ENCODE results near the gene PIGQ.

The PIGQ gene

DNA sequence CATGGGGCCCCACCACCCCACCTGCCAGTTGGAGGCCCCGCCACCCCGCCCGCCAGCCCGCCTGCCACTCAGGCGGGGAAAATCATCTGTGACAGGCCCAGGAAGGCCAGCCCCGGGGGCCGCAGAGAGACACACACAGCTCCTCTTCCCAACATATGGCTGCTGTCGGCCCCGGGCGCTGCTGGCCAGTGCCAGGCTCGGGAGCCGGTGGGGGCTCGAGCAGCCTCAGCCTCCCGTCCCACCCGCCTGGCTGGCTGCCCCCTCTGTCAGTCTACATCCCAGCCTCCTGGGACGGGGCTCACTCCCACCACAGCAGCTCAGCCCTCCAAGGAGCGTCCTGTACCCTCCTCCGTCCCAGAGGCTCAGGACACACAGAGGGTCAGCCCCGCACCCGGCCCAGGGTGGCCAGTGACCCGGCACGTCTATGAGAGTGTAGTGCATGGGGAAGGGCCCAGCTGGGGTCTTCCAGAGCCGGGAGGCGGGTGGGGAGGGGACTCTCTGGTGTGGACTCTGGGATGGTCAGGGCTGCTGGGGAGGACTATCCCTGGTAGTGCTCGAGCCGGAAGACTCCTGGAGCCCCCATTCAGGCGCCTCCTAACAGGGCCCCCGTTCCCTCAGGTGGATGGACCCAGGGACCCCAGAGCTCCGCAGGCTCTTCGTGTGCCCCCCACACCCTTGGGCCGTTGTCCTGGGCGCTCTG is 13.1 kb upstream of the PIGQ start:
- no peak for DNase-seq

DNA sequence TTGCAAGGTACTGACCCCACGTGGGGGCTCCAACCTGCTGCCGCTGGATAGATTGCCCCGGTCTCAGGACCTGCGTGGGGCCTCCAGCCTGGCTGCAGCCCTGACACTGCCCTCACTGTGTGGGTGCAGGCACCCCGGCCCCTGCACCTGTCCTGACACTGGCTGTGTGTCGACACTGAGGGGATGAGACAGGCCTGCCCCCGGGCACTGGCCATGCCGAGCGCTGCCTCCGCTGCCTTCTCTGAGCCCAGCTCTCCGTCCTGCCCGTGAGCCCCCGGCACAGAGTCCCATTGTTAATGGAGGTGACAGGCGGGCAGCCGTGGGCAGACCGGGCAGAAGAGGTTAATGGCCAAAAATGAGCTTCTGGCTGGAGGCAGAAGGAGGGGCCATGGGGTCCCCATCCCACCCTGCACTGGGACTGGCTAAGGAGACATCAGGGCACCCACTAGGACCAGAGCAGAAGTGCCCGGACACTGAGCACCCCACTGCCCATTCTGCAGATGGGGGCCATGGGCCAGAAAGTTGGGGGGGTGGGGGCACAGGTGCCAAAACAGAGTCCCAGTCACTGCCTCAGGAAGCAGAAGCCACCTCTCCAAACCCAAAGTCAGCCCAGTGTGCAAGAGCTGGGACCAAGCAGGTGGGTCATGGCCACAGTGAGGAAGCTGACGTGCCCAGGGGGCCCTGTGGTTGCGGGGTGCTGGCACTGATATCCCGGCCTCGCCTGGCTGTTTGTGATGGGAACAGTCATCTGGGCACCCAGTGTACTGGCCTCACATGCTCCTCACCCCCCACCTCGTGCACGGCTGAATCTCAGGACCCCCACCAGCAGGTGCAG is 12.1 kb upstream of the PIGQ start:
- DNase-seq = no peak

DNA sequence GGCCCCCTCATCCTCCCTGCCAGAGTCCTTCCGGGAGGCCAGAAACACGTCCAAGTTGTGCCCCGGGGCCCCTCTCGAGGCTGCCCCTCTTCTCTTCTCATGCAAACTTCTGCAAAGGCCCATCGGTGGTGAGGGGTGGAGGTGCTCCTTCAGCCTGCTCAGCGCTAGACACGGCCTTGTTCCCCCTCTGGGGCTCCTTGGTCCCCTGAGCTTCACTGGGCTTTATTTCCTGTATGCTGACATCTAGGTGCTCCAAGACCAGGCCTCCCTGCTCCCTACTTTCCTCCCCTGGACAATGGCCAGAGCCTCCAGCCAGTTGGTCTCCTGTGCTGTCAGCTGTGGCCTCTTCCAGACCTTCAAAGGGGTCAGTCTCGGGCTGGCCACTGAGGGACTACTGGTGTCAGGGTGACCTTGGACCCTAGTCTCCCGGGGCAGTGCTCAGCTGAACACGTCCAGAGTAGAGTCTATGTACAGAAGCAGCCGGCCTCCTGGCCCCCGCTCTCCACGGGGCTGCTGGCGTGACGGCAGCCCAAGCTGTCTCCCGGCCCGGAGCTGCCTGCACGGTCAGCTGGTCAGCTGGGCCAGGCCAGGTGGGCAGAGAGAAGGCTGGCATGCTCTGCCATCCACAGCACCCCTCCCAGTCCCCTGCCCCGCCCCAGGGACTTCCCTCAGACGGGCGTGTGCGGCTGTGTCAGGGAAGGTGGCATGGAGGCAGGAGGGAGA is 11.3 kb upstream of the PIGQ start:
- DNase-seq = no peak

DNA sequence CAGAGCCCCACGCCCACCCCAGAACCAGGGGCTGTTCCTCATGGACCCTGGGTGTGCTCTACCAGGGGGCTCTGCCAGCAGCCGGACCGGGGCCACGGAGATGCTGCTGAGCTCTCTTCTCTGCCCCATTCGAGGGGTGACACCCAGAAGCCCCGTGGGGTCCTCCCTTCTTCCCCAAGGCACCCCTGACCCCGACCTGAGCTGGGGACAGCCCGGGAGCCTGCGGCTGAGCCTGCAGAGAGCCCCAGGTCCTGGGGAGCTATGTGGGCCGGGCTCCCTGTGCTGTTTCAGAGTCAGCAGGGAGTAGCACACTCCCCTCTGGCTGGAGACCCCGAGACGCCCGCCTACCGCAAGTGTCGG is 10.8 kb upstream of the PIGQ start:
- DNase-seq = no peak

DNA sequence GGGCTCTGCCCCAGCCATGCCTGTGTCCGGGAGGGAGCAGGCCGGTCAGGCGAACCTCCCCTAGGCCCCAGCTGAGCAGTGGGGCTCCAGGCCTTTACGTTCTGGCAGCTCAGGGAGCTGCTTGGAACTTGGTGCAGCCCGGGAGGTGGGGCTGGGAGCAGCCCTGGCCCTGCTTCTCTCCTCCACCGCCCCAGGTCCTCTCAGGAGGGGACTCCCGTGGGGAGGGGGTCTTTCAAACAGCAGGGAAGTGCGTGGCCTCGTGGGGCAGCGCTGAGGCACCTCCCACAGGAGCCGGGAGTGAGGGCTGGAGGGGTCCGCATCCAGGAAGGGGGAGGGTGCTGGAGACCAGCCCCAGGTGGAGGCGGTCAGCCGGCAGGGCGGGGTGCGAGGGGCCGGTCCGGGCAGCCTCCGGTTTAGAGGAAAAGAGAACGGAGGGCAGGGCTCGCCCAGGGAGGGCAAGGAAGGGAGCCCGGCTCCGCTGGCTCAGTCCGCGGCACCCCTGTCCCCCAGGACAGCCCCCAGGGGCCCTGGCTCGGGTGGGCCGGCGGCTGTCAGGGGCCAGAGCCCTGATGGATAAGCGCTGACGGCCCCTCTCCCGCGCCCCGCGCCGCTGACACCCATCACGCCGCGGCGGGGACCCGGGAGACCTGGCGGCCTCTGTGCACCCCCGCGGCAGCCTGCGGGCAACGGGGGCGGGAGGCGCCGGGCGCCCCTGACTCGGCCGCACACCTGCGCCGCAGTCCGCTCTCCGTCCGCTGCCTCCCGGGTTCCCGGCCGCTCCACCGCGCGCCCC is 10.2 kb upstream of the PIGQ start:
- DNase-seq = no peak

DNA sequence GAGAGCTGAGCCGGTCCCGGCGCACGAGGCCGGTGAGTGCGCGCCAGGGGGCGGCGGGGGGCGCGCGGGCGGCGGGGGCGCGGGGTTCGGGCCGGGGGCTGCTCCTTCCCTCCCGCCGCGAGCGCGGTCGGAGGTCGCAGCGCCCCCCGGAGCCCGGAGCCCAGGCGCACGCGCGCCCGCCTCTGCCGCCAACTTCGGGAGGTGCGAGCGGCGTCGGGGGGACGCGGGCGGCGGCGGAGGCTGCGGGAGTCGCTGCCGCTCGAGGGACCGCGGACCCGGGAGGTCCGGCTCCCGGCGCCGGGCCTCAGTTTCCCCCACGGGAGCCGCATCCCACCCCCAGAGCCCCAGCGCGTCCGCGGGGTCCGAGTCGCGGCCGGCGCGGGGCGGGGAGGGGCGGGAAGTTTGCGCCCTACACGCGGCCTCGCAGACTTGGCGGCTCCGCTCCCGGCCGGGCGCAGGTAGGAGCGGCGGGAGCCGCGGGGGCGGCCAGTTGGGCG is 9.5 kb upstream of the PIGQ start, which contains the start of gene PRR35:
Gene PRR35, plus strand, starts transcription at position 191 of the 497 bp plus-strand sequence. CDS start 2,901 bp downstream, outside the sequence.
- no peak for DNase-seq

DNA sequence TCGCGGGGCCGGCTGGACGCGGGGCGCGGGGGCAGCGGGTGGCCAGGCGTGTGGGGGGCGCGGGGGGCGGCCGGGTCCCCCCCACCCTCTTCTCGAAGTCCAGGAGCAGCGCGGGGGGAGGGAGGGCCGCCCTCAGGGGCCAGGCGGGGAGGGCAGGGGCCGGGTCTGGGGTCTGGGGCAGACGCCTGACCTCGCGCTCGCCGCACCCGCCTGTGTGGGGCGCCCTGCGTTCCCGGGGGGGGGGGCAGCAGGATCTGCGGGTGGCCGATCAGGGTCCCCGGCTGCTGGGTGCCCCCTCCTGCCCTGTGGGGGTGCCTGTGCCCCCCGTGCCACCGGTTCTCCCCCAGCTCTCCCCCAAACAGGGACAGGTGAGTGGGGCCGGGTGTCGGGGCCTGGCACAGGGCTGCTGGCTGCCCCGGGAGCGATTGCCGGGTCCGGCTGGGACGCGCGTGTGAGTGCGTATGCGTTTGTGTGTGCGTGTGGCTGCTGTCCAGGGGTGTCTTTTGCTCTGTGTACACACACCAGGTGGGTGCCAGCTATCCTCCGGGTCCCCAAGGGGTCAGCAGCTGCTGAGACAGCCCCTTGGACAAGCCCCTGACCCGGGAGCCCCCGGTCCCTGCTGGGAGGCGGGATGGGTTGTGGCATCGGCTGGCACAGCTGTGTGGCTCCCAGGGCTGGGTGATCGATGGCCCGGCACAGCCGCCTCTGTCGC is 8.9 kb upstream of the PIGQ start:
- DNase-seq = no peak

DNA sequence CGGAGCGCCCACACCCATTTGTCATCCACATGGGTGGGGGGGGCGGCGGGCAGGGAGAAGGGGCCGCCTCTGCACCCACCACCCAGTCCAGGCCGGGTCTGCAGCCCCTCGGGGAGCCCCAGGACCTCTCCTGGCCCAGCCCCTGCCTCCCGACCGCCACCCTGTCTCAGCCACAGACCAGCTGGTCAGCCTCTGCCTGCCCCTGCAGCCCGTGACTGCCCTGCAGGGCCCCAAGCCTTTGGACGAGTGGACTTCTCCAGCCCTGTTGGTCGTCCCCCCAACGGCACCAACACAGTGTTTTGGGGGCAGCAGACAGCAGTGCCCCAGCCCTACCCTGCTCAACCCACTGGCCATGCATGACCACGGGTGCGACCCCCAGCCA is 8.4 kb upstream of the PIGQ start:
- DNase-seq = no peak

DNA sequence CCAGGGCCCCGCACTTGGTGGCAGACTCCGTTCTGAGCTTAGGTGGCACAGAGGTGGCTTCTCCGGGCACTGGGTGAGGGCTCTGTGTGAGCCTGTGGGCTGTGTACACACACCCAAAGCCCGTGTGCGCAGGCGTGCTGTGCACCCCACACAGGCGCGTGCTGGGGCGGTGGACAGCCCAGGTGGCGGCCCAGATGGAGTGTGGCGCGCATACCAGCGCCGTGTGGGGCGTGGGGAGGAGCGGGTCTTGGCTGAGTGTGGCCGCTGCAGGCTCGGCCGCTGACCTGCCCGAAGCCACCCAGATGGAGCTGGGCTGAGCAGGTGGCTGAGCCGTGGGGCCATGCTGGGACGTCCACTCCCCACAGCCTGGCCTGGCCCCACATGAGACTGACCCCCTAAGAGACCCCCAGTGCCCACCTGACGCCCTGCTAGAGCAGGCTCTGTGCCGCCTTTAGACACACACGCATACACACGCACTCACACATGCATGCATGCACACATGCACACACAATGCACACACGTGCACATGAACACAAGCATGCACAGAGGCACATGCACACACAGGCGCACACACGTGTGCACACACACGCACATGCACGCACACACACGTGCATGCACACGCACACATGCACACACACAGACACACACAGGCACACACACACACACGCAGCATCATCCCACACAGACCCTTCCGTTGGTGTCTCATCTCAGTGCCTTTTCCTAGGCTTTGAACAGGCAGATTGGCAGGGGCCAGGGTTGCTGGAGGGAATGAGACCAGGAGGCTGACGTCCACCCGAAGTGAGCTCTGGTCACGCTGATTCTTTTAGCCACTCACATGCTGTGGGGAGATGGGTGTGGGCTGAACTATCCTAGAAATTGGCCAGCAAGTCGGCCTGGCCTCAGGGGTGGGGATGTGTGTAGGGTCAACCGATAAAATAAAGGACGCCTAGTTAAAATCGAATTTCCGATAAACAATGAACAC is 7.5 kb upstream of the PIGQ start:
- no peak for DNase-seq

DNA sequence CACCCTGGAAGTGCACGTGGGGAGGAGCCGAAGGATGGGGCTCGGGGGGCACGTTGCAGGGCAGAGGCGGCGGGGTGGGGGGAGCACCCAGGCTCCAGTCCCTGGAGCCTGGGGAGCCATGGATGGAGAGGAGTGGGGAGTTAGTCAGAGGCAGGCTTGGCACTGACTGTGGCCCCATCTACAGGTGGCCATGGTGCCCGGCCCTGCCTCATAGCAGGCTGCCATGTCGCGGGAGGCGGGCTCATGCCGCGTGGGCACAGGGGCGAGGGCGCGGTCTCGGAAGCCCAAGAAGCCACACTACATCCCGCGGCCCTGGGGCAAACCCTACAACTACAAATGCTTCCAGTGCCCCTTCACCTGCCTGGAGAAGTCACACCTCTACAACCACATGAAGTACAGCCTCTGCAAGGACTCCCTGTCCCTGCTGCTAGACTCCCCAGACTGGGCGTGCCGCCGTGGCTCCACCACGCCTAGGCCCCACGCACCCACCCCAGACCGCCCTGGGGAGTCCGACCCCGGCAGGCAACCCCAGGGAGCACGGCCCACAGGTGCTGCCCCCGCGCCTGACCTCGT is 6.6 kb upstream of the PIGQ start:
- no peak for DNase-seq

DNA sequence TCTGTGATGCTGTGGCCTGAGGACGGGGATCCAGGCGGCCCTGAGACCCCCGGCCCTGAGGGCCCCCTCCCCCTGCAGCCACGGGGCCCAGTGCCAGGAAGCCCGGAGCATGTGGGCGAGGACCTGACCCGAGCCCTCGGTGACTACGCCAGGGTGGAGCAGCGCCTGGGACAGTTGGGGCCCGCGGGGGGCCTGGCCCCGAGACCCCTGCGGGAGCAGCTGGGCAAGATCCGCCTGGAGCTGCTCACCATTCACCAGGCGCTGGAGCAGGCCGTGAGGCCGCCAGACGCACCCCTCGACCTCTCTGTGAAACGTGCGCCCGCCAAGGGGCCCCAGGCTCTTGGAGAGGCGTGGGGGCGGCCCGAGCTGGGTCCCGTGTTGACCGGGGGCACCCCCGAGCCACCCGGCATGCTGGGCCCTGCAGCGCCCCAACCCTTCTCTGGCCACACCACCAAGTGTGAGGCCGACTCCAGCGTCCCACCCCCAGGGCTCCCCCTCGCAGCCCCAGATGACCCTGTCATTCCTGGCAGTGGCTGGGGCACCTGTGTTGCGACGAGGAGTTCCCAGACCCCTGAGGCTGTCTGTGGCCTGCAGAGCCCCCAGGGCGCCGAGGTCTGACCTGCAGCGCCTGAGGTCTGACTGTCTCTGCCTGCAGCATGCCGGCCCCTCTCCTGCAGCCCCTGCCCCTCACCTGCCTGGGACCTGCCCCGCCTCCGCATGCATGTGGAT is 4.9 kb upstream of the PIGQ start:
- no peak for DNase-seq

DNA sequence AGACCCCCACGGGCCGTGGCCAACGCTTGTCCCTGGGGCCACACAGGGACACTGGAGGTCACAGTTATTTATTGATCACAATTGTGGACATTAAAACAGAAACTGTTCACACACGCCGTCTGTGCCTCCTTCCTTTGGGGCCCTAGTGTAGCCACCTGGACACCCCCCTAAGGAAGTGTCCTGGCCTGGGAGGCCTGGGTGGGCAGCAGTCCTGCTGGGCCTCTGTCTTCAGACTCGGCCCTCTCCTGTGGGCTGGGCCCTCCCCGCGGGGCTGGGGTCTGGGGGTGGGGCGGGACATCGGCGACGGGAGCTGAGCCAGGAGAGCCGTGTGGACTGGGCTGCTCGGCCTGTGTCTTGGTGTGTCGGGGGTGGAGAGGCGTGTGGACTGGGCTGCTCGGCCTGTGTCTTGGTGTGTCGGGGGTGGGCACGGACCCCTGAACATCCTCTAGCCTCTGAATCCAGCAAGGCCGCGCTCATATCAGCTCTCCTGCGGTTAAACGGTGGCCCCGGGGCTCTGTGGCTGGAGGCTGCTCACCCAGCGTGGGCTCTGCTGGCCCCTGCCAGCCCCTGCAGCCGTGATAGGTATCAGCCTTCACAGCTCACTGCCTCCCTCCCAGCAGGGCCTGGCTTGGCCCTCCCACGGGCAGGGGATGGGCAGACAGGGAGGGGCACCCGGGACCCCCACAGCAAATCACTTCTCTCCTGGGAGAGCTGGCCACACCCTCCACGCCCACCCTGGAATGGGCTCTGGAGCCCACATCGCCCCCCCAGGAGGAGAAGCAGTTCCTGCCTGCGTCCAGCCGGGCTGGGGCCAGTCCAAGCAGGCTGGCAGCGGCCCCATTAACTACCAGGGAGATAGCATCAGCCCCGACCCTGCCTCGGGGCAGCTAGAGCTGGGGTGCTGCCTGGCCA is 4.1 kb upstream of the PIGQ start:
- DNase-seq = no peak

DNA sequence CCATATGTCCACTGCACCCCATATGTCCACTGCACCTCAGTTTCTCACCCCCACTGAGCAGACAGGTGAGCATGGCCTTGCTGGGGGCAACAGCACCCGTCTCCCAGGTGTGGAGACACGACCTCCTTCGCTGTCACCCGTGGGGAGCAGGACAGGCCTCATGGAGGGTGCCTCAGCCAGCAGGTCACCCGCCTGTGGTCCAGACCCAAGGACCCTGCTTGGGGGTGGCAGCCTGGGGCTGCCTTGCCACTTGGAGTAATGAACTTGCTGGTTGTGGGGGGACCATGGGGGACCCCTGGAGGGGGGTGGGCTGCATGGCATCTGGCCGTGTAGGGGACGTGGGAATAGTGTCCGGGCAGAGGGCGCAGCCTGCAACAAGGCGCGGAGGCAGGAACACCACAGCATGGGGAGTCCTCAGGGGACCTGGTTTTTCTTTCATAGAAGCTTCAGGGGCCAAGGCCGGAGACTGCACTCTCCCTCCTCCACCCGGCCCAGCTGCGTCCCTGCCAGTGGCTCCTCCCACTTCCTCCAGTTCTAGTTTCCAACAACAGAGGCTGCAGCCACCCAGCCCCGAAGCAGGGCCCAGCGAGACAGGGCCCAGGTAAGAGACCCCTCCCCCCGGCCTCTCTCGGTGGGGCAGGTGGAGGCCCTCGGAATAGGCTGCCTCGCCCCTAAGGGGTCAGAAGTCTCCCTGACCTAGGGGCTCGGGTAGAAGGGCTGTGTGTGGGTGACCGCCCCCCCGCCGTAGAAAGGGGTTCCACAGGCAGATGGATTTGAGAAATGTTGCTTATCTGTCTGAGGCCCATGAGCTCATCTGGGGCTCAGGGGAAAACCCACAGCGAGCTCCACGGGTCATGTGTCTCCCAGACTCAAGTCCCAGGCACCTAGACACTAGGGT is 3.0 kb upstream of the PIGQ start, which contains the start of gene NHLRC4:
Gene NHLRC4, plus strand, starts transcription at position 531 of the 898 bp plus-strand sequence. CDS start 1,043 bp downstream, outside the sequence.
- DNase-seq = peak; percentile 59

DNA sequence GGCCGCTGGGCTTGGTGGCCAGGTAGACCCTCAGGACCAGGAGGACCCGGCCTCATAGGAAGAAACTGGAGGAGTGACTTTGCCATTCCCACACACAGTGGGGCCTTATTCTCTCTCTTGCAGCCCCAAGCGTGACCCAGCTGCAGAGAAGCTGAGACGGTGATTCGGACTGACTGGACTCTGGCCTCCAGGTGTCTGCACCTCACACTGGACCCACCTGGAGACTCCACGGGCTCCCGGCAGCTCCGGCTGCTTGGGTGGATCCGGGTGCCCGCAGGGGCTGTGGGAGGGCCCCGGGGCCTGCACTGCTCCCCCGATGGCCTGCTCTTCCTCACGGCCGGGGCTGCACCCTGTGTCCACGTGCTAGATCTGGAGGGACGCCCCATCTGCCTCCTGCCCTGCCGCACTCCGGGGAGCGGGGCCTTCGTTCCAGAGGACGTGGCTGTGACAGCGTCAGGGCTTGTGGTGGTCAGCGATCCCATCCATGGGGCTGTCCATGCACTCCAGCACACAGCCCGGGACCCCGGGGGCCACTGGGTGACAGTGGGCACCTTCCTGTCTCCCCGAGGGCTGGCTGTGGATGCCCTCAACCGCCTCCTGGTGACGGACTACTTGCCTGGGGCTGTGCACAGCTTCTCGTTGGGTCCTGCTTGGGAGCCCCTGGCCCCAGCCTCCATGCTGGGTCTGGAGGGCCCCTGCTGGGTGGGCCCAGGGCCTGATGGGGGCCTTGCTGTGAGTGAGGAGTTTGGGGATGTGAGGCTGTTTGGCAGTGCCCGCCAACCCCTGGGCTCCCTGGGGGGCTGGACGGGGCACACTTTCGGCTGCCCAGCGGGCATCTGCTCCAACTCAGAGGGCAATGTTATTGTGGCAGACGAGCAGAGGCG is 2.2 kb upstream of the PIGQ start:
- no peak for DNase-seq

DNA sequence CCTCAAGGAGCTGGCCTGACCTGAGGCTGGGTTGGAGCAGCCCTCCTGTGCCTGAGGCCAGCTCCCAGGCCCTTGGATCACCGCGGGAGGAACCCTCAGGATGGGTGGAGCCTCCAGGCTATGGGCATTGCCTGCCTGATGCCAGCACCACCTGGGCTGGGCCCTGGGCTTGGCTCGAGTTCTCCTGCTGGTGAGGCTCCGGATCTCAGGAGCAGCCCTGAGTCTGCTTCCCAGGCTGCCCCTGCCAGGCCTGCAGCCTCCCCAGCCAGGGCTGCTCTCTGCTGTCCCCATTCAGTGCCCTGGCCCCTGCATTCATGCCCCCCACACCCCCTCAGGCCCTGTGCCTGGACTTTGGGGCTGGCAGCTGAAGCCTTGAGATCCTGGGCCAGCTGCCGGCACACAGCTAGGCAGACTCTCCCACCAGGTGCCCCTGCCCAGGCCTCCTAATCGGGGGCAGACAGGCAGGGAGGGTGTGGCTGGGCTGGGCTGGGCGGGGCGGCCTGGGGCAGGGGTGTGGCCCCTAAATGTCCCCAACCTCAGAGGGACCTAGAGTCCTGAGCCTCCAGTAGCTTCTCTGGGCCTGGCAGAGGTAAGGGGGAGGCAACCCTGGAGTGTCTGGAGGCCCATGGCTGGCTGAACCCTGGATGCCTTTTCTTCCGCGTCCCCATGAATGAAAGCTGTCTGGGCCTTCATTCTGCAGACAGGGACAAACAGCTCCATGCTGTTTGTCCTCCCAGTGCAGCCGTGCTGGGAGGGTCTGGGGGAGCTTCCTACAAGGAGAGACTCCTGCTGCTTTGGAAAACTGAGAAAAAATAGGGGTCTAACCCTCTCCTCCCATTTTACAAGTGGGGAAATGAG is 1.1 kb upstream of the PIGQ start:
- DNase-seq = no peak

Data from CD4-positive, alpha-beta T cell treated with Interleukin-17A for 1 hour (primary cell).